ENCODE results near the gene C1orf50.
"Not testable (repeated sequence)": the region's sequence is repeated elsewhere in the genome, so short reads cannot be mapped to it uniquely, and the experiment has no call there.

Gene C1orf50

DNA sequence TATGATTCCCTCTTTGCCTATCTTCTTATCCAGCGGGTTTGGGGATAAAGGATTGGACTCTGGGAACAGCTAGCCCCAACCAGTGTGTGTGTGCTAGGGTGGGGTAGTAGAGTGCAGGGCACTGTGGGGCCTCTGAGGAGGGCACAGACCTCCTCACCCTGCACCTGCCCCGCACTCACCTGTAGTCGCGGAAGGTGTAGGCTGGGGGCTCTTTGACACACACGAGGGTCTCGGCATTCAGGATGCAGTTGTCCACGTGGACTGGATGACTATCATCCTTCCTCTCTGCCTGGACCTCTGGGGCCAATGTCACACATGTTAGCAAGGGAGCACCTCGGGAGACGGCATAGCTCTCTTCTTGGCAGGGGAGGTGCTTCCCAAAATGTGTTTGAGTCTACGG, 19.0 kb upstream of the C1orf50 start:
- in situ Hi-C loops (cut with MboI; ENCODE audit: low pct_unique_long_range_greater_than_20kb, low sequenced_read_pairs, unreplicated experiment): loop anchor here (10.0 to 25.0 kb wide), 2 partner anchors 173 to 411 kb away; partner anchors contain the start of gene FOXJ3

DNA sequence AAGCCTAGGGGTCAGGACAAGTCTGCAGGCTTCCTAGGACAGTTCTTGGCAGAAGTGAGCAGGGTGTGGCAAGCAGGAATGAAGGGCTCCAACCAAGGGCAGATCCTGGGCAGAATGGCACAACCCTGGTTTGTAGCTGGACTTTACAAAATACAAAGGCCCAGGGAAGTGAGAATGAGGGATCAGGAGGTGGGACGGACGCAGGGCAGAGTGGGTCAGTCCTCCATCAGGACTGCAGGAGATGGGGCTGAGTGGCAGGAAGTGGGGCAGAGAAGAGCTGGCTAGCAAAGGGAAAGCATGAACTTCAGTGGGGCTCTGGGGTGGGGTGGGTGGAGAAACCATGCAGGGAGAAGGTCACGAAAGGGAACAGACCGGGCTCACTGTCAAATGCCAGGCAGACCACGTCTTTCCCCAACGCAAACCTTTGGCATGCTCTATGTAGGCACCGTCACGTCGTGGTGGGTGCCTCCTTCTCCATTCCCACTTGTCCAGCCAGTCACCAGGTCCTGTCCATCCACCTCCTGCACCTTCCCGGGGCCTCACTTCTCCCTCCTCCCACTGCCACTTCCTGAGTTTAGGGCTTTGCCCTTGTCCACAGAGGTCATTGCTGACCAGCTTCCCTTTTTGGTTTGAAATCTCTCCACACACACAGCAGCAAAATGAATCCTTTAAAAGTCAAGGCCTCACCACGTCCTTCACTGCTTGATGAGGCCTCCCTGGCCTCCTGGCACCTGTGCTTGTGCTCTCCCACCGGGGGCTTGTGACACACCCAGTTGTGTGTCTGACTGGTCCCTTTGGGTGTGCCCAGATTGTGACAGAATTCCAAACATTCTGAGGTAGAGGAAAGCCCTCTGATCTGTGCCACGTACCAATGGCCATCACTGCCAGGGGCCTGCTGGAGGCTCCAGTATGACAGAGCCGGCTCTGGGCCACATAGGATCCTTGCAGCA, 18.3 kb upstream of the C1orf50 start:
- DNase-seq (ENCODE audit: low spot score): no peak
- in situ Hi-C loops (cut with MboI; ENCODE audit: low pct_unique_long_range_greater_than_20kb, low sequenced_read_pairs, unreplicated experiment): loop anchor here (10.0 to 25.0 kb wide), 2 partner anchors 174 to 411 kb away; partner anchors contain the start of gene FOXJ3
- TF ChIP-seq, protein P1, sequence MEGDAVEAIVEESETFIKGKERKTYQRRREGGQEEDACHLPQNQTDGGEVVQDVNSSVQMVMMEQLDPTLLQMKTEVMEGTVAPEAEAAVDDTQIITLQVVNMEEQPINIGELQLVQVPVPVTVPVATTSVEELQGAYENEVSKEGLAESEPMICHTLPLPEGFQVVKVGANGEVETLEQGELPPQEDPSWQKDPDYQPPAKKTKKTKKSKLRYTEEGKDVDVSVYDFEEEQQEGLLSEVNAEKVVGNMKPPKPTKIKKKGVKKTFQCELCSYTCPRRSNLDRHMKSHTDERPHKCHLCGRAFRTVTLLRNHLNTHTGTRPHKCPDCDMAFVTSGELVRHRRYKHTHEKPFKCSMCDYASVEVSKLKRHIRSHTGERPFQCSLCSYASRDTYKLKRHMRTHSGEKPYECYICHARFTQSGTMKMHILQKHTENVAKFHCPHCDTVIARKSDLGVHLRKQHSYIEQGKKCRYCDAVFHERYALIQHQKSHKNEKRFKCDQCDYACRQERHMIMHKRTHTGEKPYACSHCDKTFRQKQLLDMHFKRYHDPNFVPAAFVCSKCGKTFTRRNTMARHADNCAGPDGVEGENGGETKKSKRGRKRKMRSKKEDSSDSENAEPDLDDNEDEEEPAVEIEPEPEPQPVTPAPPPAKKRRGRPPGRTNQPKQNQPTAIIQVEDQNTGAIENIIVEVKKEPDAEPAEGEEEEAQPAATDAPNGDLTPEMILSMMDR (IDR thresholded peaks at IDR 0.05; ENCODE audit: extremely low read depth, insufficient read depth, missing control alignments): no peak

More for the DNA sequence above, 19.0 kb upstream of the C1orf50 start:
- DNase-seq (ENCODE audit: low spot score): no peak
- TF ChIP-seq, protein P1 (IDR thresholded peaks at IDR 0.05; ENCODE audit: extremely low read depth, insufficient read depth, missing control alignments): no peak

DNA sequence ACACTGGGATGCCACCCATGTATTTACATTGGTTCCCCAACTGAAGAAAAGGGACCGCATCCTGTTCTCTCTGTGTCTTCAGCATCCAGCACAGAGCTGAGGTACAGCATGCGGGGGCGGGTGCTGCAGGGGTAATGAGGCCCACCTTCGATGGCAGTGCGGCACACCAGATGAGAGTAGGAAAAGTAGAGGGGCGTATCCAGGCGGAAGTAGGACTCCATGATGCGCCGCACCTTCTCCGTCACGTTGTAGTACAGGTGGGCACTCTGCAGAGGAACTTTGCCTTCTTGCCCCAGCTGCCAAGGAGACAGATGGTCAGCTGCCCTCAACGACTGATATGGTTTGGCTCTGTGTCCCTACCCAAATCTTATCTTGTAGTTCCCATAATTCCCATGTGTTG, 17.0 kb upstream of the C1orf50 start:
- in situ Hi-C loops (cut with MboI; ENCODE audit: low pct_unique_long_range_greater_than_20kb, low sequenced_read_pairs, unreplicated experiment): loop anchor here (25.0 kb wide), 1 partner anchor 312 kb away; no protein-coding TSS in a partner anchor
- TF ChIP-seq, protein P1 (IDR thresholded peaks at IDR 0.05; ENCODE audit: extremely low read depth, insufficient read depth, missing control alignments): no peak
- DNase-seq (ENCODE audit: low spot score): no peak

DNA sequence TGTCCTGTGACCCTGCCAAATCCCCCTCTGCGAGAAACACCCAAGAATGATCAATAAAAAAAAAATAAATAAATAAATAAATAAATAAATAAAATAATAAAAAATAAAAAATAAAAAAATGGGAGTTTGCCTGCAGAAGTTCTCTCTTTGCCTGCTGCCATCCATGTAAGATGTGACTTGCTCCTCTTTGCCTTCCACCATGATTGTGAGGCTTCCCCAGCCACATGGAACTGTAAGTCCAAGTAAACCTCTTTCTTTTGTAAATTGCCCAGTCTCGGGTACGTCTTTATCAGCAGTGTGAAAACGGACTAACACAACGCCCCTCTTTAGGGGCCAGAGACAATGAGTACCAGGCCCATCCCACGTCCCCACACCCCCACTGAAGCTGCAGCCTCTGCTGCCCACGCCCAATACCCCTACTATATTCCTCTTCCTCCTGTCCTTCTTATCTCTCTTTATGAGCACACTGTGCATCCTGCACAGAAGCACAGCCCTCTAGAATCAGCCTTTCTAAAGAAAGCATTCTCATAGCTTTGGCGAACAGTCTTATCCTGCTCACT, 15.5 kb upstream of the C1orf50 start:
- in situ Hi-C loops (cut with MboI; ENCODE audit: low pct_unique_long_range_greater_than_20kb, low sequenced_read_pairs, unreplicated experiment): loop anchor here (25.0 kb wide), 1 partner anchor 311 kb away; no protein-coding TSS in a partner anchor
- not testable (repeated sequence) for DNase-seq (ENCODE audit: low spot score)

DNA sequence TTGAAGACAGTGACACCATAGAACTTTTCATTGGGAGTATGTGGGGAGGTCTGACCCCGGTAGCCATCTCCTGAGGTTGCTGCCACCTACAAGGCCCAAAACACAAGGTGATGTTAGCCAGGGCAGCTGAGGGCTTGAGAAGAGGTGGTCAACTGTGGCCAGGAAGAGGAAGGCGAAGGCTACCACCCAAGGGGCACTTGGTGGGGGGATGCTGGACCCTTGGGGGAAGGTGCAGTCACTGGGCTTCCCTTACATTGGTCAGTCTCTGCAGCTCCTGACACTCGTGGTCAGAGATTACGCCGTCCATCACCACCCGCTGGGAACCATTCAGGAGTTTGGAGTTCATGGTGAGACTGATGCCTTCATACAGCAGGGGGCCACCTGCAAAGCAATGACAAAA, 14.8 kb upstream of the C1orf50 start:
- in situ Hi-C loops (cut with MboI; ENCODE audit: low pct_unique_long_range_greater_than_20kb, low sequenced_read_pairs, unreplicated experiment): loop anchor here (25.0 kb wide), 1 partner anchor 310 kb away; no protein-coding TSS in a partner anchor
- DNase-seq (ENCODE audit: low spot score): no peak
- TF ChIP-seq, protein P1 (IDR thresholded peaks at IDR 0.05; ENCODE audit: extremely low read depth, insufficient read depth, missing control alignments): no peak

DNA sequence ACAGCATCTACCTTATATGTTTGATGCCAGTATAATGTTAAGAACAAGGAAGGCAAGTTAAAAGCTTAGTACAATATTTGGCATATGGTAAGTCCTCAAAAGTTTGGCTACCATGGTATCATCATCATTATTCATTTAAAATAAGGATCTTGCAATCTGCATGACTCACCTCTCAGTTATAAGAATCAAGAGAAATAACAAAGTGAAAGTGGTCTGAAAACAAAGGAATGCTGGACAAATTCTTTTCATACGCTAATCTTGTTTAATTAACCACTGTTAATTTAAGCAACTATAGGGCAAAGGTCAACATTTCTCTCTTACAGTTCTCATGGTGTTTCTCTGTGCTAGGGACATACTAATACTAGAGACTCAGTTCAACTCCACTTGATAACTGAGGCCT, 14.0 kb upstream of the C1orf50 start:
- in situ Hi-C loops (cut with MboI; ENCODE audit: low pct_unique_long_range_greater_than_20kb, low sequenced_read_pairs, unreplicated experiment): loop anchor here (25.0 kb wide), 1 partner anchor 309 kb away; no protein-coding TSS in a partner anchor
- TF ChIP-seq, protein P1 (IDR thresholded peaks at IDR 0.05; ENCODE audit: extremely low read depth, insufficient read depth, missing control alignments): no peak
- no peak for DNase-seq (ENCODE audit: low spot score)

All from GM13977 (cell line).